ENCODE measurements around the gene PARVB.

The PARVB gene

GRCh38 chr22:44075022-44075421 lies 50.9 kb downstream of the PARVB start (continued):
- TF ChIP-seq HOXC10 (CRISPR knock-in tag; IDR thresholded peaks at IDR 0.05) (no peak), ZNF776 (tag by site-specific recombination; IDR thresholded peaks at IDR 0.05; ENCODE audit: borderline replicate concordance) (no peak), YY1 (tag by site-specific recombination; IDR thresholded peaks at IDR 0.05) (no peak), ZNF48 (tag by site-specific recombination; IDR thresholded peaks at IDR 0.05) (no peak), ZSCAN16 (tag by site-specific recombination; IDR thresholded peaks at IDR 0.05) (no peak), SP7 (tag by site-specific recombination; IDR thresholded peaks at IDR 0.05) (no peak)

GRCh38 chr22:44075670-44076069 lies 51.6 kb downstream of the PARVB start:
- H3K4me1 ChIP-seq (ENCODE audit: control insufficient read depth, insufficient read depth, low read length), result no peaks in the 10 kb centered on the region
- H3K27ac ChIP-seq (ENCODE audit: extremely low read depth, low read depth, low read length), result no peak overlapping the region
- H3K4me3 ChIP-seq (ENCODE audit: low read depth, low read length), result no peak overlapping the region
- CTCF ChIA-PET, result interaction anchor here (0.7 kb wide), 1 partner anchor 9 kb away, joined by 3 read pairs; no protein-coding TSS in a partner anchor
- H3K9me3 ChIP-seq (ENCODE audit: control insufficient read depth, insufficient read depth, low read depth, low read length), result no peaks in the 10 kb centered on the region
- no peaks in the 10 kb centered on the region for H3K36me3 ChIP-seq (ENCODE audit: control insufficient read depth in 2 of 2, insufficient read depth in 1 of 2, low read length in 2 of 2)
- POLR2A ChIA-PET, result no interaction called here
- TF ChIP-seq ZNF214 (tag by site-specific recombination; IDR thresholded peaks at IDR 0.05; ENCODE audit: borderline replicate concordance), result no peak
- TF ChIP-seq SP3 (tag by site-specific recombination; IDR thresholded peaks at IDR 0.05), result no peak
- TF ChIP-seq ZNF266 (tag by site-specific recombination; IDR thresholded peaks at IDR 0.05; ENCODE audit: low read depth), result no peak
- TF ChIP-seq ZNF704 (tag by site-specific recombination; IDR thresholded peaks at IDR 0.05), result no peak
- no peak for TF ChIP-seq ZNF560 (tag by site-specific recombination; IDR thresholded peaks at IDR 0.05; ENCODE audit: borderline replicate concordance)
- TF ChIP-seq ZNF677 (tag by site-specific recombination; IDR thresholded peaks at IDR 0.05), result no peak
- TF ChIP-seq KLF16 (tag by site-specific recombination; IDR thresholded peaks at IDR 0.05), result no peak
- no peak for TF ChIP-seq ZNF114 (tag by site-specific recombination; IDR thresholded peaks at IDR 0.05)
- no peak for TF ChIP-seq ZNF280C (tag by site-specific recombination; IDR thresholded peaks at IDR 0.05)
- no peak for TF ChIP-seq MYNN (tag by site-specific recombination; IDR thresholded peaks at IDR 0.05; ENCODE audit: borderline replicate concordance)
- TF ChIP-seq ZFP3 (tag by site-specific recombination; IDR thresholded peaks at IDR 0.05; ENCODE audit: low read depth), result no peak
- TF ChIP-seq ZNF621 (tag by site-specific recombination; IDR thresholded peaks at IDR 0.05), result no peak
- TF ChIP-seq ZNF626 (tag by site-specific recombination; IDR thresholded peaks at IDR 0.05), result no peak
- TF ChIP-seq ZBTB1 (tag by site-specific recombination; IDR thresholded peaks at IDR 0.05), result no peak
- TF ChIP-seq ATF2 (tag by site-specific recombination; IDR thresholded peaks at IDR 0.05; ENCODE audit: low read depth), result no peak
- no peak for TF ChIP-seq ZNF670 (tag by site-specific recombination; IDR thresholded peaks at IDR 0.05; ENCODE audit: low read depth)
- TF ChIP-seq ZNF473 (tag by site-specific recombination; IDR thresholded peaks at IDR 0.05), result no peak
- TF ChIP-seq ZFHX2 (tag by site-specific recombination; conservative IDR thresholded peaks at IDR 0.05), result no peak

All from HEK293 (cell line).